ENCODE measurements around the gene DLD. TPM values are rescaled to one million over a fixed set of nuclear protein-coding genes. Genes with fewer than 3 reads are reported as not detected.
"Not testable (repeated sequence)": the region's sequence is repeated elsewhere in the genome, so short reads cannot be mapped to it uniquely, and the experiment has no call there.

DLD gene
- total and polyA plus RNA-seq, 4 donors: 19.3 to 101 (median 80.2) TPM

DNA sequence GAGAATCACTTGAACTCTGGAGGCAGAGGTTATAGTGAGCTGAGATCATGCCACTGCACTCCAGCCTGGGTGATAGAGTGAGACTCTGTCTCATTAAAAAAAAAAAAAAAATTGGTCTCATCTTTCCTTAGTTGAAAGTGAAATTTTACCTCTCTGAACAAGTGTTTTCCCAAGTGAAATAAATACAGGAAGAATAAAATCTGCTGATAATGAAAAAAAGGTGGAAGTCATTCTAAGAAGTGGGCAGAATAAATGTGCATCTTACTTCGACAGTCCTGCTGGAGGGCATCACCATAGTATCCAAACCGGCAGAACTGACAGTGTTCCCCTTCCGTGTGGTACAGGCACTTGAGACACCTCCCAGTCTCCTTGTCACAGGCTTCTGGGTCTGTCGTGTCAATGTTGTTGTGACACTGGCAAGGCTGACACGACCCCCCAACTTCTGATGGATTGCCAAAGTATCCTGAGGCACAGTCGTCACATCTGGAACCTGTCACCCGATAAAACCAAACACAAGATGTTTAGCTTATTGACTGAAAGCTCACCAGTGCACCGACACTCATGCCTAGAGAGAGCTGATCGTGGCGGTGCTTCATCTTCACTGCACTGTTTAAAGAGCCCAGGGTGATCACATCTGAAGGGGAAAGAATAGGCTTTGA is 62.4 kb downstream of the DLD start:
- no peak overlapping the region for H3K4me3 ChIP-seq
- H3K4me1 ChIP-seq (ENCODE audit: control insufficient read depth in 5 of 5, insufficient read depth in 5 of 5, low read length in 5 of 5): peaks cover 2 to 10% (median 4%) of the 10 kb centered on the region in 5 donors
- no peaks in the 10 kb centered on the region for H3K9me3 ChIP-seq (ENCODE audit: control insufficient read depth in 4 of 4, insufficient read depth in 3 of 4, low read length in 3 of 4)
- peaks cover 2 to 43% (median 15%) of the 10 kb centered on the region in 4 donors for H3K36me3 ChIP-seq (ENCODE audit: control insufficient read depth in 4 of 4, insufficient read depth in 4 of 4, low read length in 4 of 4)
- 71 to 83% methylated on average over 10 of the region's 10 CpGs for WGBS, 2 donors
- ATAC-seq (ENCODE audit: insufficient read depth, low FRiP score): no peak
- no peaks in the 10 kb centered on the region for H3K27me3 ChIP-seq (ENCODE audit: control insufficient read depth in 3 of 3, insufficient read depth in 3 of 3, low read length in 2 of 3)
- no peak for DNase-seq
- H3K9ac ChIP-seq (ENCODE audit: insufficient read depth in 1 of 2, low read length in 2 of 2): no peak overlapping the region
- no peak overlapping the region for H3K27ac ChIP-seq (ENCODE audit: low read depth in 1 of 2, low read length in 1 of 2)
- TF ChIP-seq, protein P1, sequence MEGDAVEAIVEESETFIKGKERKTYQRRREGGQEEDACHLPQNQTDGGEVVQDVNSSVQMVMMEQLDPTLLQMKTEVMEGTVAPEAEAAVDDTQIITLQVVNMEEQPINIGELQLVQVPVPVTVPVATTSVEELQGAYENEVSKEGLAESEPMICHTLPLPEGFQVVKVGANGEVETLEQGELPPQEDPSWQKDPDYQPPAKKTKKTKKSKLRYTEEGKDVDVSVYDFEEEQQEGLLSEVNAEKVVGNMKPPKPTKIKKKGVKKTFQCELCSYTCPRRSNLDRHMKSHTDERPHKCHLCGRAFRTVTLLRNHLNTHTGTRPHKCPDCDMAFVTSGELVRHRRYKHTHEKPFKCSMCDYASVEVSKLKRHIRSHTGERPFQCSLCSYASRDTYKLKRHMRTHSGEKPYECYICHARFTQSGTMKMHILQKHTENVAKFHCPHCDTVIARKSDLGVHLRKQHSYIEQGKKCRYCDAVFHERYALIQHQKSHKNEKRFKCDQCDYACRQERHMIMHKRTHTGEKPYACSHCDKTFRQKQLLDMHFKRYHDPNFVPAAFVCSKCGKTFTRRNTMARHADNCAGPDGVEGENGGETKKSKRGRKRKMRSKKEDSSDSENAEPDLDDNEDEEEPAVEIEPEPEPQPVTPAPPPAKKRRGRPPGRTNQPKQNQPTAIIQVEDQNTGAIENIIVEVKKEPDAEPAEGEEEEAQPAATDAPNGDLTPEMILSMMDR (IDR thresholded peaks at IDR 0.05; ENCODE audit: control extremely low read depth, extremely low read depth): no peak

DNA sequence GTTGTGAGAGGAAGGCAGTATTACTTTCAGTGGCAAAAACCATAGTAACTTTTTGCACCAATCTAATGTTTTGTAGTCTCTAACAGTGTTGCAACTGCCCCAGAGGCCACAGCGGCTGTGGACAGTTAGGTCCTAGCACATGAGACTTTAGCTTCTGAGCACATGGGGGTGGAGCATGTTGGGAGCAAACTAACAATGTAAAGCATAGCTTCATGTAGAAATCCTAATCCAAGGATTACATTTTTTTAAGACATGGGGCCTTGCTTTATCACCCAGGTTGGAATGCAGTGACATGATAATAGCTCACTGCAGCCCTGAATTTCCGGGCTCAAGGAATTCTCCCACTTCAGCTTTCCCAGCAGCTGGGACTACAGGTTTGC is 62.9 kb downstream of the DLD start:
- Histone ChIP-seq H3K9me3 (ENCODE audit: control insufficient read depth in 4 of 4, insufficient read depth in 3 of 4, low read length in 3 of 4) (no peaks in the 10 kb centered on the region), H3K4me3 (no peak overlapping the region), H3K36me3 (ENCODE audit: control insufficient read depth in 4 of 4, insufficient read depth in 4 of 4, low read length in 4 of 4) (peaks cover 2 to 42% (median 13%) of the 10 kb centered on the region in 4 donors), H3K4me1 (ENCODE audit: control insufficient read depth in 5 of 5, insufficient read depth in 5 of 5, low read length in 5 of 5) (peaks cover 2 to 12% (median 4%) of the 10 kb centered on the region in 5 donors), H3K27ac (ENCODE audit: low read depth in 1 of 2, low read length in 1 of 2) (no peak overlapping the region), H3K27me3 (ENCODE audit: control insufficient read depth in 3 of 3, insufficient read depth in 3 of 3, low read length in 2 of 3) (no peaks in the 10 kb centered on the region), H3K9ac (ENCODE audit: insufficient read depth in 1 of 2, low read length in 2 of 2) (no peak overlapping the region)
- WGBS, 2 donors: 75 to 83% methylated on average over 2 of the region's 2 CpGs
- ATAC-seq (ENCODE audit: insufficient read depth, low FRiP score) (no peak), DNase-seq (no peak)
- TF ChIP-seq, protein P1 (IDR thresholded peaks at IDR 0.05; ENCODE audit: control extremely low read depth, extremely low read depth): no peak

DNA sequence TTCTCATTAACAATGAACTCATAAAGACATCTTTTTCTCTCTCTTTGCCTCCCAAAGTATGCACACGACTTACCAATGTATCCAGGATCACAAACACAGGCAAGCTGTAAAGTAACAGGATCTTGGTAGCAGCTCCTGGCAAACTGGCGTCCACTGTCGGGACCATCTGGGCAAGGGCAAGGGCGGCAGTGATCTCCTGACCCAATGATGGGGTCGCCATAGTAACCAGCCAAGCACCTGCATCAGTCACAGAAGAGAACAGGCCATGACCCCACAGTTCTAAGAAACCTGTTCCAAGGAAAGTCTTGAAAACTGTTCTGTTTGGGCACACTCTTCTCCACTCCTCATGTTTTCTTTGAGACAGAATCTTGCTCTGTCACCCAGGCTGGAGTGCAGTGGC is 64.4 kb downstream of the DLD start:
- TF ChIP-seq, protein P1 (IDR thresholded peaks at IDR 0.05; ENCODE audit: control extremely low read depth, extremely low read depth): no peak
- no peak overlapping the region for H3K9ac ChIP-seq (ENCODE audit: insufficient read depth in 1 of 2, low read length in 2 of 2)
- peaks cover 0 to 8% (median 3%) of the 10 kb centered on the region in 5 donors for H3K4me1 ChIP-seq (ENCODE audit: control insufficient read depth in 5 of 5, insufficient read depth in 5 of 5, low read length in 5 of 5)
- peaks cover 2 to 43% (median 18%) of the 10 kb centered on the region in 4 donors for H3K36me3 ChIP-seq (ENCODE audit: control insufficient read depth in 4 of 4, insufficient read depth in 4 of 4, low read length in 4 of 4)
- H3K4me3 ChIP-seq: no peak overlapping the region
- ATAC-seq (ENCODE audit: insufficient read depth, low FRiP score) (no peak), DNase-seq (no peak)
- H3K9me3 ChIP-seq (ENCODE audit: control insufficient read depth in 4 of 4, insufficient read depth in 3 of 4, low read length in 3 of 4): no peaks in the 10 kb centered on the region
- H3K27ac ChIP-seq (ENCODE audit: low read depth in 1 of 2, low read length in 1 of 2): no peak overlapping the region
- WGBS, 2 donors: 87 to 92% methylated on average over 5 of the region's 5 CpGs
- no peaks in the 10 kb centered on the region for H3K27me3 ChIP-seq (ENCODE audit: control insufficient read depth in 3 of 3, insufficient read depth in 3 of 3, low read length in 2 of 3)

DNA sequence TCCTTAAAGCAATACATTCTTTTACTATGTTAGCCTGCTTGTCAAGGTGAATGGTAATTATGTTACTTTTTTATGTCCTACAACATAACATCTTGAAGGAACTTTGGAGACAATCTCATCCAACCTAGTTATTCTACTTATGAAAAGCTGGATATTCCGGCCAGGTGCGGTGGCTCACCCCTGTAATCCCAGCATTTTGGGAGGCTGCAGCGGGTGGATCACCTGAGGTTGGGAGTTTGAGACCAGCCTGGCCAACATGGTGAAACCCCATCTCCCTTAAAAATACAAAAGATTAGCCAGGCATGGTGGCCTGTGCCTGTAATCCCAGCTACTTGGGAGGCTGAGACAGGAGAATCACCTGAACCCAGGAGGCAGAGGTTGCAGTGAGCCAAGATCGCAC is 66.0 kb downstream of the DLD start:
- H3K27ac ChIP-seq (ENCODE audit: low read depth in 1 of 2, low read length in 1 of 2); DNase-seq; H3K4me3 ChIP-seq; ATAC-seq (ENCODE audit: insufficient read depth, low FRiP score); H3K27me3 ChIP-seq (ENCODE audit: control insufficient read depth in 3 of 3, insufficient read depth in 3 of 3, low read length in 2 of 3); H3K9ac ChIP-seq (ENCODE audit: insufficient read depth in 1 of 2, low read length in 2 of 2); H3K9me3 ChIP-seq (ENCODE audit: control insufficient read depth in 4 of 4, insufficient read depth in 3 of 4, low read length in 3 of 4): not testable (repeated sequence)
- Histone ChIP-seq H3K4me1 (ENCODE audit: control insufficient read depth in 5 of 5, insufficient read depth in 5 of 5, low read length in 5 of 5) (peaks cover 0 to 17% (median 4%) of the 10 kb centered on the region in 5 donors), H3K36me3 (ENCODE audit: control insufficient read depth in 4 of 4, insufficient read depth in 4 of 4, low read length in 4 of 4) (peaks cover 0 to 37% (median 15%) of the 10 kb centered on the region in 4 donors)
- 99% methylated on average over 4 of the region's 4 CpGs for WGBS, 2 donors

Measured in lung (tissue), 12 donors.